Colonic mucosa (tissue), 4 donors: Measurements from ENCODE around the gene NLN. TPM values are rescaled to one million over a fixed set of nuclear protein-coding genes. Genes with fewer than 3 reads are reported as not detected.
"Not testable (repeated sequence)": the region's sequence is repeated elsewhere in the genome, so short reads cannot be mapped to it uniquely, and the experiment has no call there.

Experiments
- DNase-seq: peaks from one replicate; pipeline ENCODE4 v3.0.0-alpha.2; 2020
- H3K27ac ChIP-seq: fragments of 200-600 bp; one replicate; pipeline ENCODE4 v1.8.0; 2021
- H3K27me3 ChIP-seq: fragments of 200-600 bp; one replicate; pipeline ENCODE4 v1.8.0; 2021
- H3K36me3 ChIP-seq: fragments of 200-600 bp; one replicate; pipeline ENCODE4 v1.8.0; 2021
- H3K4me1 ChIP-seq: fragments of 200-600 bp; one replicate; pipeline ENCODE4 v1.8.0; 2021; ENCODE audit warnings: mild to moderate bottlenecking
- H3K4me3 ChIP-seq: fragments of 200-600 bp; one replicate; pipeline ENCODE4 v1.8.0; 2021
- H3K9ac ChIP-seq, 2 donors: one replicate each; pipeline ENCODE4 v1.7.0; 2013; ENCODE audit warnings: control low read depth in 2 of 2, low read depth in 2 of 2, low read length in 2 of 2
- H3K9me3 ChIP-seq: fragments of 200-600 bp; one replicate; pipeline ENCODE4 v1.8.0; 2021
- CTCF ChIP-seq: fragments of 200-600 bp; IDR thresholded peaks from one replicate; pipeline ENCODE4 v1.8.0; 2022; ENCODE audit warnings: antibody characterized with exemption, mild to moderate bottlenecking
- intact Hi-C: fragments of 100-400 bp; cut with DNase I; formaldehyde crosslinking; loops from one replicate; pipeline ENCODE4 v1.14.1; 2022
- total RNA-seq, 2 donors: library from RNA; stranded (reverse); fragmentation: NEBNext Ultra II Directional in 1 of 2; extraction: Animal tissue kit (Norgen Biotek cat#: 25700) in 1 of 2; gene quantifications; one replicate each; pipeline ENCODE4 v1.2.1, GENCODE V29; 2021
- donor health status: healthy.
- donor health status: DM: no; HTN: no; CAD: no.
- donor health status: DM: no; HTN: no; CAD: no.

Gene NLN
- total RNA-seq, result 10 to 100 TPM; 13.7 to 24.6 TPM

- no peaks in the 10 kb centered on the region for H3K27me3 ChIP-seq
- H3K36me3 ChIP-seq, result no peaks in the 10 kb centered on the region
- DNase-seq, result peak; percentile 91
- no peaks in the 10 kb centered on the region for H3K4me1 ChIP-seq
- peak within 1 kb of the TSS; percentile 78 to 96 for H3K9ac ChIP-seq
- H3K4me3 ChIP-seq, result peak within 1 kb of the TSS; percentile 99
- no peaks in the 10 kb centered on the region for H3K9me3 ChIP-seq
- peak within 1 kb of the TSS; percentile 74 for H3K27ac ChIP-seq
- no peak for TF ChIP-seq CTCF
- intact Hi-C loops, result loop anchor here (10.0 kb wide), 1 partner anchor 423 kb away; the partner anchor contains the start of gene SREK1
Measured at GRCh38 chr5:65721720-65722574, at the start of gene NLN, which contains the start of gene SGTB. TSS of gene NLN (plus strand) at chr5:65722205. CDS start at chr5:65722374, 169 bp downstream. TSS of gene SGTB (minus strand) at chr5:65722109. CDS start at chr5:65720807, 1,302 bp downstream.

GRCh38 chr5:65672796-65673195 is 49.2 kb upstream of the NLN start:
- H3K9me3 ChIP-seq, result no peaks in the 10 kb centered on the region
- H3K27ac ChIP-seq, result no peak overlapping the region
- no peaks in the 10 kb centered on the region for H3K27me3 ChIP-seq
- no peak overlapping the region for H3K4me3 ChIP-seq
- H3K9ac ChIP-seq, result no peak overlapping the region
- intact Hi-C loops, result no loop called here
- DNase-seq, result no peak
- no peaks in the 10 kb centered on the region for H3K36me3 ChIP-seq
- no peak for TF ChIP-seq CTCF
- H3K4me1 ChIP-seq, result no peaks in the 10 kb centered on the region

GRCh38 chr5:65674749-65675148 is 47.3 kb upstream of the NLN start:
- Histone ChIP-seq H3K9ac (no peak overlapping the region), H3K4me1 (no peaks in the 10 kb centered on the region), H3K36me3 (no peaks in the 10 kb centered on the region), H3K4me3 (no peak overlapping the region), H3K9me3 (no peaks in the 10 kb centered on the region), H3K27ac (no peak overlapping the region), H3K27me3 (no peaks in the 10 kb centered on the region)
- TF ChIP-seq CTCF, result no peak
- intact Hi-C loops, result no loop called here
- DNase-seq, result no peak

GRCh38 chr5:65676056-65676455 is 45.9 kb upstream of the NLN start:
- H3K4me1 ChIP-seq, H3K4me3 ChIP-seq, DNase-seq, H3K9me3 ChIP-seq, H3K9ac ChIP-seq, H3K27me3 ChIP-seq, intact Hi-C loops, H3K27ac ChIP-seq, H3K36me3 ChIP-seq: not testable (repeated sequence)

GRCh38 chr5:65682148-65682547 is 39.9 kb upstream of the NLN start:
- Histone ChIP-seq H3K27me3 (no peaks in the 10 kb centered on the region), H3K4me1 (no peaks in the 10 kb centered on the region), H3K4me3 (no peak overlapping the region), H3K9me3 (no peaks in the 10 kb centered on the region), H3K27ac (no peak overlapping the region), H3K36me3 (no peaks in the 10 kb centered on the region), H3K9ac (no peak overlapping the region)
- intact Hi-C loops, result no loop called here
- no peak for TF ChIP-seq CTCF
- no peak for DNase-seq

GRCh38 chr5:65693121-65693520 is 28.9 kb upstream of the NLN start:
- H3K9me3 ChIP-seq, result no peaks in the 10 kb centered on the region
- no peaks in the 10 kb centered on the region for H3K27me3 ChIP-seq
- no peak for TF ChIP-seq CTCF
- no peak overlapping the region for H3K27ac ChIP-seq
- H3K4me3 ChIP-seq, result no peak overlapping the region
- intact Hi-C loops, result no loop called here
- no peaks in the 10 kb centered on the region for H3K36me3 ChIP-seq
- no peak for DNase-seq
- H3K9ac ChIP-seq, result no peak overlapping the region
- no peaks in the 10 kb centered on the region for H3K4me1 ChIP-seq
